Kidney (tissue), 14 donors: ENCODE measurements around the gene FGGY. TPM values are rescaled to one million over a fixed set of nuclear protein-coding genes. Genes with fewer than 3 reads are reported as not detected.

Source experiments
- DNase-seq, 5 donors: peaks; one replicate each; pipeline ENCODE4 v3.0.0-alpha.2; 2013 to 2020
- FAIRE-seq: peaks from 2 replicates; lab custom pipeline; 2012; peaks lifted over from hg19 to GRCh38; lab: Jason Lieb, UNC
- H3K27ac ChIP-seq, 2 donors: one replicate each; pipeline ENCODE4 v1.7.0; 2013; ENCODE audit warnings: low read depth in 2 of 2, low read length in 2 of 2, inconsistent platforms in 1 of 2
- H3K27me3 ChIP-seq: one replicate; pipeline ENCODE4 v1.7.1; 2013; ENCODE audit warnings: low read length, inconsistent platforms; ENCODE audit not compliant: control insufficient read depth, insufficient read depth
- H3K36me3 ChIP-seq, 3 donors: one replicate each; pipeline versions ENCODE4 v1.7.0 to v1.7.1; 2013; ENCODE audit warnings: low read length in 3 of 3, control low read depth in 1 of 3, inconsistent platforms in 1 of 3; ENCODE audit not compliant: insufficient read depth in 3 of 3, control insufficient read depth in 2 of 3
- H3K4me1 ChIP-seq, 3 donors: one replicate each; pipeline versions ENCODE4 v1.7.0 to v1.7.1; 2013; ENCODE audit warnings: low read length in 3 of 3, inconsistent platforms in 1 of 3, low read depth in 1 of 3; ENCODE audit not compliant: control insufficient read depth in 2 of 3, insufficient read depth in 2 of 3
- H3K4me3 ChIP-seq, 3 donors: one replicate each; pipeline versions ENCODE4 v1.7.0 to v1.8.1; 2013; ENCODE audit warnings: low read length in 3 of 3, control low read depth in 1 of 3, inconsistent platforms in 1 of 3
- H3K9ac ChIP-seq, 3 donors: one replicate each; pipeline versions ENCODE4 v1.7.0 to v1.7.1; 2013; ENCODE audit warnings: low read length in 3 of 3, control low read depth in 1 of 3, inconsistent platforms in 1 of 3
- H3K9me3 ChIP-seq, 3 donors: one replicate each; pipeline versions ENCODE4 v1.7.0 to v1.7.1; 2013; ENCODE audit warnings: low read length in 3 of 3, control low read depth in 1 of 3, inconsistent platforms in 1 of 3; ENCODE audit not compliant: control insufficient read depth in 2 of 3, insufficient read depth in 1 of 3
- intact Hi-C: fragments of 100-400 bp; cut with DNase I; formaldehyde crosslinking; loops from one replicate; pipeline ENCODE4 v1.11.1; 2022
- polyA plus RNA-seq: library from polyadenylated mRNA; stranded (reverse); fragments of 350-450 nt; fragmentation: Illumina TruSeq; extraction: RNeasy Lipid Tissue Mini Kit (QIAGEN cat#74804); gene quantifications from one replicate; pipeline ENCODE4 v1.2.3, GENCODE V29; 2014; ENCODE audit warnings: low read depth, low replicate concordance; ENCODE audit not compliant: insufficient read depth
- total RNA-seq: library from RNA; stranded (reverse); fragmentation: NEBNext Ultra II Directional; extraction: Animal tissue kit (Norgen Biotek cat#: 25700); gene quantifications from one replicate; pipeline ENCODE4 v1.2.1, GENCODE V29; 2021
- TF ChIP-seq, protein P1 (sequence below): IDR thresholded peaks from 3 replicates; pipeline ENCODE4 v1.5.1; 2012; ENCODE audit warnings: mild to moderate bottlenecking, moderate library complexity, borderline replicate concordance; ENCODE audit not compliant: insufficient read depth; ENCODE audit errors: extremely low read depth
- donor health status: control.
- donor health status: control.
- donor health status: control.
- donor health status: control.
- donor health status: control.
- donor health status: DM: yes; HTN: yes; CAD: no.
- donor health status: Normal renal cell carcinoma (clear cell type).

The FGGY gene
- total and polyA plus RNA-seq, 2 donors from 2014 or later: 11.2 to 31.0 TPM

DNA sequence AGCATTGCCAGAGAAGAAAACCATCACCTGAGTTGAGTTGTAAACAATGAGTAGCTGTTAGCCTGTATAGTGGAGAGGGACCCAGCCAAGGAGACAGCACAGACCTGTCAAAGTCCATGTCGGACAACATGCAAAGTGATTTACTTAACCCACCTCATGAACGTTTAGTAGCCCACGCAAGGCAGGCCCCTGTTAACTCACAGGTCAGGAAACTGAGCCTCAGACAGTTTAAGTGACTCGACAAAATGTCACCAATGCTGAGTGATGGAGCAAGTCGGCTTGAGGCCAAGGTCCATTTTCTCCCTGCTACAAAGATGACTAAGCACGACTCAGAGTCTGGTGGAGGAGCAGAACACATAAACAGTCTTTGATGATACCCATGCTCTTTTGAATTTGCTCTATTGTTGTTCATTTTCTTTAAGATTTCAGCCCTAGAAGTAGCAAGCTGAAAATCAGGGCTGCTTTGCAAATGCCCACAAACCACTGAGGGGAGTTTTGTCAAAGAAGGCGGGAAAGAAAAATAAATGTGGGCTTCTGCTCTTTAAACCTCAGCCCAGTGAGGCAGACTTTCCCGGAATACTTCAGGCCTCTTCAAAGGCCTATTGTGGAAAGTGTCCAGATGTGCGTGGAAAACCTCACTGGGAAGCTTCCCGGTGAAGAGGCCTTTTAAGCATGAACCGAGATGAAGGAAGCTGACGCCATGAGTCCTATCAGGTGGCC is 434.0 kb downstream of the FGGY start:
- Histone ChIP-seq H3K27me3 (no peaks in the 10 kb centered on the region), H3K4me3 (no peak overlapping the region), H3K4me1 (peaks cover 0 to 5% (median 2%) of the 10 kb centered on the region in 3 donors), H3K9ac (no peak overlapping the region), H3K27ac (no peak overlapping the region), H3K9me3 (no peaks in the 10 kb centered on the region), H3K36me3 (peaks cover 0 to 5% (median 0%) of the 10 kb centered on the region in 3 donors)
- DNase-seq (peak in 3 of 5 donors; percentile 38 to 78 (median 53)), FAIRE-seq (no peak)
- intact Hi-C loops: no loop called here
- TF ChIP-seq, protein P1, sequence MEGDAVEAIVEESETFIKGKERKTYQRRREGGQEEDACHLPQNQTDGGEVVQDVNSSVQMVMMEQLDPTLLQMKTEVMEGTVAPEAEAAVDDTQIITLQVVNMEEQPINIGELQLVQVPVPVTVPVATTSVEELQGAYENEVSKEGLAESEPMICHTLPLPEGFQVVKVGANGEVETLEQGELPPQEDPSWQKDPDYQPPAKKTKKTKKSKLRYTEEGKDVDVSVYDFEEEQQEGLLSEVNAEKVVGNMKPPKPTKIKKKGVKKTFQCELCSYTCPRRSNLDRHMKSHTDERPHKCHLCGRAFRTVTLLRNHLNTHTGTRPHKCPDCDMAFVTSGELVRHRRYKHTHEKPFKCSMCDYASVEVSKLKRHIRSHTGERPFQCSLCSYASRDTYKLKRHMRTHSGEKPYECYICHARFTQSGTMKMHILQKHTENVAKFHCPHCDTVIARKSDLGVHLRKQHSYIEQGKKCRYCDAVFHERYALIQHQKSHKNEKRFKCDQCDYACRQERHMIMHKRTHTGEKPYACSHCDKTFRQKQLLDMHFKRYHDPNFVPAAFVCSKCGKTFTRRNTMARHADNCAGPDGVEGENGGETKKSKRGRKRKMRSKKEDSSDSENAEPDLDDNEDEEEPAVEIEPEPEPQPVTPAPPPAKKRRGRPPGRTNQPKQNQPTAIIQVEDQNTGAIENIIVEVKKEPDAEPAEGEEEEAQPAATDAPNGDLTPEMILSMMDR: no peak

DNA sequence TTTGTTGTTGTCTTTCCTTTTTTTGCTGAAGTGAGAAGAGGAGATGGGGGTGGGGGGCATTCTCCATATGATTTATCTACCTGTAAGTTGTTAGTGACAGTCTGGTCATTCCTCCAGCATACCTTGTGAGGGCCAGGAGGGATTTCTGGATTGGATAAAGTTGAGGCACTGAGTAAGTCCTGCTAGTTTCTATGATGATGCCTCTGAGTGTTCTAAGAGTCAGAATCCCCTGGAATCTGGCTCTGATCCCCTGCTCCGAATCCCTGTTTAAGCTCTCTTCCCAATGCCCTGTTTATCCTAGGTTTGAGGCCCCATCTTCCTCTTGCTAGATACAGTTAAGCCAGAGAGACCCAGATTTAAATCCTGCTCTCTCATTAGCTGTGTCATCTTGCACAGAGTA is 434.7 kb downstream of the FGGY start:
- TF ChIP-seq, protein P1: no peak
- Histone ChIP-seq H3K27ac (no peak overlapping the region), H3K9ac (no peak overlapping the region), H3K27me3 (no peaks in the 10 kb centered on the region), H3K9me3 (no peaks in the 10 kb centered on the region), H3K36me3 (peaks cover 0 to 5% (median 0%) of the 10 kb centered on the region in 3 donors), H3K4me1 (peaks cover 0 to 5% (median 2%) of the 10 kb centered on the region in 3 donors), H3K4me3 (no peak overlapping the region)
- FAIRE-seq: no peak
- DNase-seq: no peak
- intact Hi-C loops: no loop called here

DNA sequence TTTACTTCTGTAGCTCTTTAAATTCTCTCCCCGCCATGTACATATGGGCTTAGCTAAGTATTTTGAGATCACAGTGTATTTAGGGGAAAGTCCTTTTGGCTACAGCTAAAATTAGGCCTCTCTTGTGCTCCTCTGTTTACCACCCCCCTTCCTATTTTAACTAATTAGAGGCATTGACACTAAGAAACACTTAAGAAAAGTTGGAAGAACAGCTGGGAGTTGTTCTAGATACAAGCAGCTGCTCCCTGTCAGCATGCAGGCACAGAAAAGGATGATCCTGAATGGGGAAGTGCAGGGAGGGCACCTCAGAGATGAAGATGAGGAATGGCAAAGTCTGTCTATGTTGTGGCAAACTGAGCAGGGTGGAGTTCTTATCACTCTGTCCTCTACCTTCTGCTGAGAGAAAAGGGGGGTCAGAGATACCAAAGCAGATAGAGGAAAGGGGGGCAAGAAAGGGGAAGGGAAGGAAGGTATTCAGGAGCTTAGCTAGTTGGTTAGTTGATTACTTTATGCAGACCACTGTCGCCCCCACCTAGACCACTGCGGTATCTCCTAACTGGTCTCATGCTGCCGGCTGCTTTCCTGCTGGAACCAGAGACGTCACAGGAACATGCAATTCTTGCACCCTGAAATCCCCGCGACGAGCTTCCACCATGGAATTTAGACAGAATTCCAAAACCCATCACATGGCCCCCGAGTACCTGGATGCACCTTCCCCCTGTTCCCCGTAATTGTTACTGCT is 435.5 kb downstream of the FGGY start:
- FAIRE-seq: no peak

More for the DNA sequence above, 435.5 kb downstream of the FGGY start:
- no peaks in the 10 kb centered on the region for H3K9me3 ChIP-seq
- H3K36me3 ChIP-seq: peaks cover 0 to 5% (median 0%) of the 10 kb centered on the region in 3 donors
- H3K9ac ChIP-seq: no peak overlapping the region
- no peaks in the 10 kb centered on the region for H3K27me3 ChIP-seq
- no peak overlapping the region for H3K4me3 ChIP-seq
- TF ChIP-seq, protein P1: no peak
- intact Hi-C loops: no loop called here
- H3K27ac ChIP-seq: no peak overlapping the region
- H3K4me1 ChIP-seq: peaks cover 0 to 5% (median 2%) of the 10 kb centered on the region in 3 donors
- DNase-seq: peak in 1 of 5 donors; percentile 55
